NB4 (cell line): ENCODE data around the gene TALDO1.

Experiments used
- DNase-seq: peaks from one replicate; pipeline ENCODE4 v3.0.0; 2010; ENCODE audit warnings: low read depth
- H3K4me3 ChIP-seq: one replicate; pipeline ENCODE4 v1.5.1; 2011; ENCODE audit warnings: mild to moderate bottlenecking, low read depth, low read length, moderate library complexity
- CTCF ChIP-seq: IDR thresholded peaks from one replicate; pipeline ENCODE4 v1.5.1; 2012; ENCODE audit warnings: low read depth, low read length
- MAX ChIP-seq: IDR thresholded peaks from 2 replicates; pipeline ENCODE4 v1.6.1; 2011; ENCODE audit warnings: low read depth, low read length
- MYC ChIP-seq: IDR thresholded peaks from 2 replicates; pipeline ENCODE4 v1.6.1; 2011; ENCODE audit warnings: low read depth, low read length
- POLR2A ChIP-seq: IDR thresholded peaks from 2 replicates; pipeline ENCODE4 v1.6.1; 2011; ENCODE audit warnings: mild to moderate bottlenecking; ENCODE audit not compliant: insufficient read length; ENCODE audit errors: extremely low read depth

Gene TALDO1

GRCh38 chr11:804599-804964 is 57.3 kb downstream of the TALDO1 start:
- peak overlapping the region; percentile 55 for H3K4me3 ChIP-seq
- no peak for DNase-seq
- TF ChIP-seq POLR2A (no peak), CTCF (no peak), MAX (no peak), MYC (no peak)

- DNase-seq: no peak
- H3K4me3 ChIP-seq: peak overlapping the region; percentile 98
- TF ChIP-seq MYC (no peak; the same call in 1 of the 2 replicates), POLR2A (no peak), MAX (no peak), CTCF (no peak)
These were observed 61.4 kb downstream of the TALDO1 start for GRCh38 chr11:808427-809286.

- peak; percentile 96 for DNase-seq
- H3K4me3 ChIP-seq: peak within 1 kb of the TSS; percentile 98
- TF ChIP-seq POLR2A: peak; percentile 86
- TF ChIP-seq CTCF: no peak
- TF ChIP-seq MYC: peak; percentile 83
- peak; percentile 83 for TF ChIP-seq MAX
These were observed 62.2 kb downstream of the TALDO1 start, which contains the start of gene RPLP2 for GRCh38 chr11:809287-810039. Gene RPLP2 (plus strand): TSS chr11:809967. CDS start chr11:810235, 268 bp downstream.

- H3K4me3 ChIP-seq: peak overlapping the region; percentile 98
- no peak for TF ChIP-seq POLR2A
- no peak for TF ChIP-seq MAX
- TF ChIP-seq MYC: no peak
- TF ChIP-seq CTCF: no peak
- DNase-seq: no peak
These were observed 62.8 kb downstream of the TALDO1 start for GRCh38 chr11:810040-810567.

GRCh38 chr11:811446-812245 is 64.4 kb downstream of the TALDO1 start:
- TF ChIP-seq MAX (no peak), CTCF (no peak), POLR2A (no peak), MYC (no peak)
- peak; percentile 47 for DNase-seq
- H3K4me3 ChIP-seq: peak overlapping the region; percentile 98
